ENCODE results near the gene GDPGP1.

- TF ChIP-seq, protein P1, sequence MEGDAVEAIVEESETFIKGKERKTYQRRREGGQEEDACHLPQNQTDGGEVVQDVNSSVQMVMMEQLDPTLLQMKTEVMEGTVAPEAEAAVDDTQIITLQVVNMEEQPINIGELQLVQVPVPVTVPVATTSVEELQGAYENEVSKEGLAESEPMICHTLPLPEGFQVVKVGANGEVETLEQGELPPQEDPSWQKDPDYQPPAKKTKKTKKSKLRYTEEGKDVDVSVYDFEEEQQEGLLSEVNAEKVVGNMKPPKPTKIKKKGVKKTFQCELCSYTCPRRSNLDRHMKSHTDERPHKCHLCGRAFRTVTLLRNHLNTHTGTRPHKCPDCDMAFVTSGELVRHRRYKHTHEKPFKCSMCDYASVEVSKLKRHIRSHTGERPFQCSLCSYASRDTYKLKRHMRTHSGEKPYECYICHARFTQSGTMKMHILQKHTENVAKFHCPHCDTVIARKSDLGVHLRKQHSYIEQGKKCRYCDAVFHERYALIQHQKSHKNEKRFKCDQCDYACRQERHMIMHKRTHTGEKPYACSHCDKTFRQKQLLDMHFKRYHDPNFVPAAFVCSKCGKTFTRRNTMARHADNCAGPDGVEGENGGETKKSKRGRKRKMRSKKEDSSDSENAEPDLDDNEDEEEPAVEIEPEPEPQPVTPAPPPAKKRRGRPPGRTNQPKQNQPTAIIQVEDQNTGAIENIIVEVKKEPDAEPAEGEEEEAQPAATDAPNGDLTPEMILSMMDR (IDR thresholded peaks at IDR 0.05), result no peak
- TF ChIP-seq POLR2A (IDR thresholded peaks at IDR 0.05), result no peak
Measured at GRCh38 chr15:90205886-90206285, 28.1 kb upstream of the GDPGP1 start.
